ENCODE data around the gene FAM117A.
"Not testable (repeated sequence)": the region's sequence is repeated elsewhere in the genome, so short reads cannot be mapped to it uniquely, and the experiment has no call there.

The FAM117A gene

GRCh38 chr17:49739641-49740271 lies 24.2 kb downstream of the FAM117A start:
- DNase-seq: no peak

- no peak for DNase-seq
These were observed 25.3 kb downstream of the FAM117A start for GRCh38 chr17:49738456-49739163.

- DNase-seq: no peak
These were observed 29.1 kb downstream of the FAM117A start for GRCh38 chr17:49734515-49735490.

- no peak for DNase-seq
These were observed 32.5 kb downstream of the FAM117A start for GRCh38 chr17:49731435-49731831.

GRCh38 chr17:49730785-49731434 lies 33.0 kb downstream of the FAM117A start:
- DNase-seq: no peak

- peak; percentile 70 for DNase-seq
These were observed 33.7 kb downstream of the FAM117A start for GRCh38 chr17:49730078-49730784.

- no peak for DNase-seq
These were observed 34.9 kb downstream of the FAM117A start for GRCh38 chr17:49729069-49729468.

- no peak for DNase-seq
These were observed 35.5 kb downstream of the FAM117A start for GRCh38 chr17:49728425-49728824.

- no peak for DNase-seq
These were observed 36.6 kb downstream of the FAM117A start for GRCh38 chr17:49727380-49727779.

GRCh38 chr17:49725452-49726130 lies 38.3 kb downstream of the FAM117A start:
- DNase-seq: no peak

GRCh38 chr17:49724552-49724951 lies 39.4 kb downstream of the FAM117A start:
- DNase-seq: not testable (repeated sequence)

- no peak for DNase-seq
These were observed 40.5 kb downstream of the FAM117A start for GRCh38 chr17:49723423-49723822.

- no peak for DNase-seq
These were observed 41.9 kb downstream of the FAM117A start for GRCh38 chr17:49722066-49722465.

- DNase-seq: peak; percentile 28
These were observed 46.5 kb downstream of the FAM117A start for GRCh38 chr17:49717371-49717861.

- DNase-seq: no peak
These were observed 47.1 kb downstream of the FAM117A start for GRCh38 chr17:49716668-49717364.

GRCh38 chr17:49715717-49716279 lies 48.1 kb downstream of the FAM117A start:
- DNase-seq: no peak

GRCh38 chr17:49715216-49715615 lies 48.7 kb downstream of the FAM117A start:
- DNase-seq: no peak

GRCh38 chr17:49708515-49709183 lies 55.3 kb downstream of the FAM117A start:
- peak; percentile 21 for DNase-seq

- DNase-seq: peak; percentile 99
These were observed 56.1 kb downstream of the FAM117A start, which contains the start of gene SLC35B1 for GRCh38 chr17:49707608-49708514. SLC35B1 (minus strand) TSS chr17:49707964; CDS start chr17:49707833, 131 bp downstream.

Measured in EL (cell line).